OCI-LY1 (cell line): ENCODE data around the gene FOXB2.

ENCODE experiments used
- EZH2 ChIP-seq: fragments of 200-600 bp; sonication (generic), shearing (Covaris generic); IDR thresholded peaks from 2 replicates; pipeline ENCODE4 v1.8.0; 2017; ENCODE audit warnings: borderline replicate concordance, mixed run types, mild to moderate bottlenecking, antibody characterized with exemption, low read length, moderate library complexity, mixed read lengths
- TF ChIP-seq, protein P1 (sequence below): fragments of 200-600 bp; sonication (generic), shearing (Covaris generic); IDR thresholded peaks from 2 replicates; pipeline ENCODE4 v1.5.1; 2017; ENCODE audit warnings: mild to moderate bottlenecking, antibody characterized with exemption, low read length, moderate library complexity, mixed read lengths

DNA sequence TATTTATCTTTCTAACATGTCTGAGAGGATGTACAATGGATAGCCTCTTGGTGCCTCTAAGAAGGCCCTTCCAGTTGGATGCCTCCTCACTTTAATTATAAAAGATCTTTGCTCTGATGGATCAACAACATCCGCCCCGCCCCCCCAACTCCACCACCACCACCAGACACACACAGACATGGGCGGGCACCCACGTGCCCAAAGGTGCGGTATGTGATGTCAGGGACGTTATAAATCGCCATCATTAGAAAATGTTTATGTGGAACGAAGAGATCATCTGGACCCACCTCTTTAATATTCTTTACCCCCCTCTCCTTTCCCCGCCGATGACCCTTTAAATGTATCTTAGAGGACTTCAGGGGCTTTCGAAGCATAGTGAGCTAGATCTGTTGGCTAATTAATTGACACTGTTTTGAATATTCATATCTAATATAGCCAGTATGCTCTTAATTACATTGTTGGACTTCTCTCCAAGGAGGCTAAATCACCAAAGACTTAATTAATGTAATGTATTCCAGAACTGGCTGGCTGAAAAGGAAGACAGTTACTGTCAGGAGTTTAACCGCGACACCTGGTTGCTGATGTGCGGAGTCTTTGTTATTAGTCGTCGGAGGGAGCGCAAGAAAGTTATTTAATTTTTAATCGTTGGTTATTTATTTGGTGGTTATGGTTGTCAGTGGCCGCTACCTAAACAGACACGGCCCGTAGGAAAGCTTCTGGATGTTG is 6.1 kb upstream of the FOXB2 start:
- TF ChIP-seq, protein P1, sequence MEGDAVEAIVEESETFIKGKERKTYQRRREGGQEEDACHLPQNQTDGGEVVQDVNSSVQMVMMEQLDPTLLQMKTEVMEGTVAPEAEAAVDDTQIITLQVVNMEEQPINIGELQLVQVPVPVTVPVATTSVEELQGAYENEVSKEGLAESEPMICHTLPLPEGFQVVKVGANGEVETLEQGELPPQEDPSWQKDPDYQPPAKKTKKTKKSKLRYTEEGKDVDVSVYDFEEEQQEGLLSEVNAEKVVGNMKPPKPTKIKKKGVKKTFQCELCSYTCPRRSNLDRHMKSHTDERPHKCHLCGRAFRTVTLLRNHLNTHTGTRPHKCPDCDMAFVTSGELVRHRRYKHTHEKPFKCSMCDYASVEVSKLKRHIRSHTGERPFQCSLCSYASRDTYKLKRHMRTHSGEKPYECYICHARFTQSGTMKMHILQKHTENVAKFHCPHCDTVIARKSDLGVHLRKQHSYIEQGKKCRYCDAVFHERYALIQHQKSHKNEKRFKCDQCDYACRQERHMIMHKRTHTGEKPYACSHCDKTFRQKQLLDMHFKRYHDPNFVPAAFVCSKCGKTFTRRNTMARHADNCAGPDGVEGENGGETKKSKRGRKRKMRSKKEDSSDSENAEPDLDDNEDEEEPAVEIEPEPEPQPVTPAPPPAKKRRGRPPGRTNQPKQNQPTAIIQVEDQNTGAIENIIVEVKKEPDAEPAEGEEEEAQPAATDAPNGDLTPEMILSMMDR: no peak
- TF ChIP-seq EZH2: no peak
